Glomerular visceral epithelial cell (primary cell): Measurements from ENCODE around the gene DMPK.

Experiments used
- DNase-seq: peaks from one replicate; pipeline ENCODE4 v3.0.0-alpha.2; 2016; ENCODE audit errors: extremely low spot score

DMPK gene

DNA sequence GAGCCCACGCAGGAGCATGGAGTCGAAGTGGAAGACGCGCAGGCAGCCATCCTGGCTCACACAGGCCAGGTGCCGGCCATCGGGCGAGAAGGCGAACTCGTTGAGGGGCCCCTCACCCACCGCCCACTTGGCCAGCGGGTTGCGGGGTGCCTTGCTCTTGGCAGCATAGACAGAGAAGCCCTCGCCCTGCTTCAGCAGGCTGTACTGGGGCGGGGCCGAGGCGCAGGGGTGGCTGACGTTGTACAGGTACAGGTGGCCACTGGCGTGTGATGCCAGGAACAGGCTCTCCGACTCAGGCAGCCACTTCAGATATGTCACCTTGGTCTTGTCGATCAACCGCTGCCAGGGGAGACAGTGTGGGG is 4.2 kb upstream of the DMPK start:
- no peak for DNase-seq

DNA sequence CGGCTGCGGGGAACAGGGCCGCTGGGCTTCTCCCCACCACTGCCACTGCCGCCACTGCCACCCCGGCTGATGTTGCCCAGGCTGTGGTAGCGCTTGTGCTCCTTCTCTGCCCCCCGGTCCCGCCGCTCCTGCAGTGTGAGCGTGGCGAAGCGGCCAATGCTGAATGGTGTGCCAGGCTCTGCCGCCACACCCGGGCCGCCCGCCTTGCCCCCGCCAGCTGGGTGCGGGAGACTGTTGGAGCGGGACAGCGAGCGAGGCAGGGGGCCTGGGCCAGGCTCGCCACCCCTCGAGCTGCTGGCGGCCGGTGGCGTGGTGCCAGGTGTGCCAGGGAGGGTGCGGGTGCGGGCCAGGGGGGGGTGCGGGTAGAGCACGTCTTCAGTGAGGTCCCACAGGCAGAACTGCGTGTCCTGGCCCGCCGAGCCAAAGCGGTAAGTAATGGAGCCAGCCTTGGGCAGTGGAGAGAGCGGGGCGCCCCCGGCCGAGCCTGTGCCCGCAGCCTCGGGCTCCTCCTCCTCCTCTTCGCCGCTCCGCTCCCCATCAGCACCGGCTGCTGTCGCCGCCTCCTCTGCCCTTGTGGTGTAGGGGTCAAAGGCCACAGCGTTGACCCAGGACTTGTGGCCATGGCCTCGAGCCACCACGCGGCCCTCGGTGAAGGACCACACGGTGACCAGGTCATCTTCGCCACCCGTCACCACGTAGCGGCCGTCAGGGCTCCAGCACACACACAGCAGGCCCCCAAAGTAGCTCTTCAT is 3.7 kb upstream of the DMPK start:
- no peak for DNase-seq

DNA sequence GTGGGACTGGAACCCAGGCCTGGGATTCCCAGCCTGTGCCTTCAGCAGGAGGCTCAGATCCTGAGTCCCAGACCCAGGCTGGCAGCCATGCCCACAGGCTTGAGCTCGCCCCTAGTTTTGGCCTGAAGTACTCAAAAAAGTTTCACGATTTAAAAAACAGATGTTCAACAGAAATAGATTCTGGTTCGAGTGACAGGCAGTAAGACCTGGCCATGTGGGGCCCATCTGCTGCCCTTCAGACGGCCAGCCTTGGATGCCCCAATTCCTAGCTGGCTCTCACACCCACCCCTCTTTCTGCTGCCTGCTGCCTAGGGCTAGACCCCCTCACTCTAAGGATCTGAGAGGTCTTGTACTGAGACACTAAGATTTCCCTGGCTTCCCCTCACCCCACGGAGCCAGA is 2.8 kb upstream of the DMPK start:
- DNase-seq: no peak

DNA sequence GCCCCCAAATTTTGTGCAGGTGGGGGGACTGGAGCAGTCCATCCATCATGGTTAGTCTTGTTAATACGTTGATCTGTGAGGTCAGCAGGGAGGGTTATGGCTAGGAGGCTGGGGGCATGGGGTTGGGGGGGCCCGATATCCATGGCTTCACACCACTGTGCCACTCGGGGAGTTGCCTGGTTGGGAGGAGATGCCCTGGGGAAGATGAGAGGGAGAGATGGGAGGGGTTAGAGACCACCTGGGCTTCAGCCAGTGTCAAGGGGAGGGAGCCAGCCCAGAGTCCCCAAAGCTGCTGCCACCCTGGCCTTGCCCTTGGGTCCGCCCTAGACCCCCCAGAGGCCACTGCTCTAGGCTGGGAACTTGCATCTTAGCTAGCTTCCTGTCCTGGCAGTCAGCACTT is 1.8 kb upstream of the DMPK start:
- no peak for DNase-seq

- peak; percentile 58 for DNase-seq
These were observed 813 bp upstream of the DMPK start for GRCh38 chr19:45782820-45783785.

- no peak for DNase-seq
These were observed 802 bp downstream of the DMPK start for GRCh38 chr19:45781214-45782161.

GRCh38 chr19:45780448-45781213 is 1.7 kb downstream of the DMPK start:
- no peak for DNase-seq

DNA sequence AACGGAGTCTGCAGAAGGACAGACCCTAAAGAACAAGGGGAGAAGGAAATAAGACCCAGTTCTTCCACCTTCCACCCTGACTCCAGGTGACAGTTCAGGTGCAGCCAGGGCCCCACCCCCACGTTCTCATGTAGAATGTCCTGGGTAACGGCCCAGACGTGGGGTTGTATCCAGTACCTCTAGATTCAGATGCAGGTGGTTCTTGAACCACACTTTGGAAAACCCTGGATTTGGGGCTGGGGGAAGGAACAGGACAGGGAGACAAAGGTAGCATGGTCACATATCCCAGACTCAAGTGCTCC is 2.2 kb downstream of the DMPK start:
- no peak for DNase-seq

DNA sequence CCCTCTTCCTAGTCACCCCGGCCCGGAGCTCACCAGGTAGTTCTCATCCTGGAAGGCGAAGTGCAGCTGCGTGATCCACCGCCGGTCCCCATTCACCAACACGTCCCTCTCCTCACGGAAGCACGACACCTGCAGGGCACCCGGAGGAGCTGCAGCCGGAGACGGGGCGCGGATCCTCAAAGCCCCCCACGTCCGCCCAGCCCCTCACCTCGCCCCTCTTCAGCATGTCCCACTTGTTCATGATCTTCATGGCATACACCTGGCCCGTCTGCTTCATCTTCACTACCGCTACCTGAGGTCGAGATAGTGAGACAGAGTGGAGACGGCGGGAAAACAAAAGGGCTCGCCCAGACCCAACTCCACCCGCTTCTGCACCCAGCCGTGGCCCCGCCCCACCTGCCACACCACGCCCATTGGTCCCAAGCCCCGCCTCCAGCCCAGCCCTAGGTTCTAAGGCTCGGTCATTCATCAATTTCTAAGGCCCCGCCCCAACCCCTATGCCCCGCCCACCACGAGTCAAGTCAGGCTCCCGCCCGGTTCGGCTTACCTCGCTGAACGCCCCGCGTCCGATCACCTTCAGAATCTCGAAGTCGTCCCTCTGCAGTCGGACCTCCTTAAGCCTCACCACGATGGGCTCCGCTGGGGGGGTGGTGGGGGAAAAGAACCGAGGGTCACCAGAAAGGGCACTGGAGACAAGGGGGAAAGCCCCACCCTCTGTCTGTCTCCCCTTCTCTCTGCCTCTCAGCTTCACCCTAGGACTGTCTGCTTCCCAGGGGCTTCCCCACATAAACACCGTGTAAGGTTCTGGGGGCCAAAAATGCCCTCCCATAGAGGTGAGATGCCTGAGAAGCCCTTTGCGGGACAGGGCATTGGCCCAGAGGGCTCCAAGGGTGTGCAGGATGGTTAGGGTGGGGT is 2.8 kb downstream of the DMPK start:
- DNase-seq: peak; percentile 48

- no peak for DNase-seq
These were observed 4.2 kb downstream of the DMPK start for GRCh38 chr19:45778010-45778661.

DNA sequence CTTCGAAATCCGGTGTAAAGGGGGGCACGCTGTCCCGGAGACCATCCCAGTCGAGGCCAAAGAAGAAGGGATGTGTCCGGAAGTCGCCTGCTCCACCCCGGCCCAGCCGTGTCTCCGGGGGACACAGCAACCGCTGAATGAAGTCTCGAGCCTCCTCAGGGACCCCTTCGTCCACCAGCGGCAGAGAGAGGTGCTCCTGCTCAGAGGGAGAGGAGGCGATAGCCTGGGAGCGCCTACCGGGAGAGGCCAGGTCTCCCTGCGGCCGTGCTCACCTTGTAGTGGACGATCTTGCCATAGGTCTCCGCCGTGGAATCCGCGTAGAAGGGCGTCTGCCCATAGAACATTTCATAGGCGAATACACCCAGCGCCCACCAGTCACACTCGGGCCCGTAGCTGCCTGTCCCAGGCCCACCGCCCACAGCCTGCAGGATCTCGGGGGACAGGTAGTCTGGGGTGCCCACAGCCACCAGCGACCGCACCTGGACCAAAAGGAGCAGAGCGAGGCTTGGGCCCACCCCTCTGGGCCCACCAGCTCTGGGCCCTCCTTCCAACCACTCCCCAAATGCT is 4.8 kb downstream of the DMPK start:
- no peak for DNase-seq

GRCh38 chr19:45774765-45775164 is 7.5 kb downstream of the DMPK start:
- DNase-seq: no peak

GRCh38 chr19:45773384-45773783 is 8.9 kb downstream of the DMPK start:
- no peak for DNase-seq

GRCh38 chr19:45772912-45773311 is 9.4 kb downstream of the DMPK start:
- no peak for DNase-seq

- DNase-seq: no peak
These were observed 10.0 kb downstream of the DMPK start for GRCh38 chr19:45772130-45772840.

GRCh38 chr19:45771311-45771933 is 10.9 kb downstream of the DMPK start:
- no peak for DNase-seq

DNA sequence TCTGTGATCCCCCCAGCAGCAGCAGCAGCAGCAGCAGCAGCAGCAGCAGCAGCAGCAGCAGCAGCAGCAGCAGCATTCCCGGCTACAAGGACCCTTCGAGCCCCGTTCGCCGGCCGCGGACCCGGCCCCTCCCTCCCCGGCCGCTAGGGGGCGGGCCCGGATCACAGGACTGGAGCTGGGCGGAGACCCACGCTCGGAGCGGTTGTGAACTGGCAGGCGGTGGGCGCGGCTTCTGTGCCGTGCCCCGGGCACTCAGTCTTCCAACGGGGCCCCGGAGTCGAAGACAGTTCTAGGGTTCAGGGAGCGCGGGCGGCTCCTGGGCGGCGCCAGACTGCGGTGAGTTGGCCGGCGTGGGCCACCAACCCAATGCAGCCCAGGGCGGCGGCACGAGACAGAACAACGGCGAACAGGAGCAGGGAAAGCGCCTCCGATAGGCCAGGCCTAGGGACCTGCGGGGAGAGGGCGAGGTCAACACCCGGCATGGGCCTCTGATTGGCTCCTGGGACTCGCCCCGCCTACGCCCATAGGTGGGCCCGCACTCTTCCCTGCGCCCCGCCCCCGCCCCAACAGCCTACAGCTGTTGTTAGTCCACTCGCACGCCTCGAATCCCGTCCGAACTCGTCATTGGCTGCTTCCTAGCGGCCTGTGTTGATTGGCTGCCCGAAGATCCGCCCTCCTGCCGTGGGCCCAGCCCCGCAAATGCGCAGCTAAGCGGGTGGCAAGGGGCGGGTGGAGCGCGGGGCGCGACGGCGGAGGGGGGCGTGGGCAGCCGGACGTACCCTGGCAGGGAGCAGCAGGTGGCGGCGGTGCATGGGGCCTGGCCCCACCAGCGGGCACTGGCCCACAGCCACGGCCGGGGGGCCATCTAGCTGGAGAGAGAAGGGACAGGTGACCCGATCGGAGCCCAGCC is 11.8 kb downstream of the DMPK start:
- peak; percentile 98 for DNase-seq
